Measurements from ENCODE around the gene LINC00237.

The LINC00237 gene

GRCh38 chr20:21100578-21101452 is 5.3 kb downstream of the LINC00237 start:
- peaks cover 30% of the 10 kb centered on the region for H3K27me3 ChIP-seq (ENCODE audit: insufficient read depth, poor library complexity, severe bottlenecking)
- DNase-seq (ENCODE audit: low read depth in 1 of 2, low spot score in 1 of 2), result peak in 1 of 2 experiments; percentile 82
- peak overlapping the region; percentile 84 for H3K27ac ChIP-seq (replicated peaks)
- H3K4me3 ChIP-seq (replicated peaks; ENCODE audit: insufficient read depth, low read length), result peak overlapping the region; percentile 48
- TF ChIP-seq CTCF (IDR thresholded peaks at IDR 0.05; ENCODE audit: insufficient read depth, low read length) (no peak), GABPA (IDR thresholded peaks at IDR 0.05; ENCODE audit: low read depth) (no peak), SPI1 (IDR thresholded peaks at IDR 0.05; ENCODE audit: borderline replicate concordance, low read depth) (no peak), POLR2AphosphoS5 (IDR thresholded peaks at IDR 0.05; ENCODE audit: low read depth) (no peak; the same call in 1 of the 2 replicates), REST (IDR thresholded peaks at IDR 0.05; ENCODE audit: insufficient replicate concordance, low read depth) (no peak)

- peak; percentile 68 to 89 for DNase-seq (ENCODE audit: low read depth in 1 of 2, low spot score in 1 of 2)
- no peak for TF ChIP-seq REST (IDR thresholded peaks at IDR 0.05; ENCODE audit: insufficient replicate concordance, low read depth)
- peak; percentile 26; the same call in 1 of the 2 replicates for TF ChIP-seq POLR2AphosphoS5 (IDR thresholded peaks at IDR 0.05; ENCODE audit: low read depth)
- peak; percentile 29; the same call in 1 of the 2 replicates for TF ChIP-seq SPI1 (IDR thresholded peaks at IDR 0.05; ENCODE audit: borderline replicate concordance, low read depth)
- TF ChIP-seq CTCF (IDR thresholded peaks at IDR 0.05; ENCODE audit: insufficient read depth, low read length), result no peak
- no peak for TF ChIP-seq GABPA (IDR thresholded peaks at IDR 0.05; ENCODE audit: low read depth)
- H3K4me3 ChIP-seq (replicated peaks; ENCODE audit: insufficient read depth, low read length), result peak overlapping the region; percentile 48
- H3K27ac ChIP-seq (replicated peaks), result peak overlapping the region; percentile 84
- H3K27me3 ChIP-seq (ENCODE audit: insufficient read depth, poor library complexity, severe bottlenecking), result peaks cover 23% of the 10 kb centered on the region
These were observed 6.2 kb downstream of the LINC00237 start for GRCh38 chr20:21099751-21100577.

- peaks cover 3% of the 10 kb centered on the region for H3K27me3 ChIP-seq (ENCODE audit: insufficient read depth, poor library complexity, severe bottlenecking)
- DNase-seq (ENCODE audit: low read depth in 1 of 2, low spot score in 1 of 2), result no peak
- no peak overlapping the region for H3K27ac ChIP-seq (replicated peaks)
- no peak overlapping the region for H3K4me3 ChIP-seq (replicated peaks; ENCODE audit: insufficient read depth, low read length)
- TF ChIP-seq REST (IDR thresholded peaks at IDR 0.05; ENCODE audit: insufficient replicate concordance, low read depth) (no peak), POLR2AphosphoS5 (IDR thresholded peaks at IDR 0.05; ENCODE audit: low read depth) (no peak), SPI1 (IDR thresholded peaks at IDR 0.05; ENCODE audit: borderline replicate concordance, low read depth) (no peak), CTCF (IDR thresholded peaks at IDR 0.05; ENCODE audit: insufficient read depth, low read length) (no peak), GABPA (IDR thresholded peaks at IDR 0.05; ENCODE audit: low read depth) (no peak)
These were observed 9.7 kb downstream of the LINC00237 start for GRCh38 chr20:21096321-21097043.
